ENCODE results near the gene FOXO1. TPM values are rescaled to one million over a fixed set of nuclear protein-coding genes. Genes with fewer than 3 reads are reported as not detected.
A peak's percentile ranks its signal among the peaks of the same experiment; 100 is the strongest.

FOXO1 gene
- total and polyA plus RNA-seq, 2 of the 13 experiments (the other 11 are each of a cell fraction or from before 2014, with no cell fraction given) = 8.1 to 13.1 TPM

DNA sequence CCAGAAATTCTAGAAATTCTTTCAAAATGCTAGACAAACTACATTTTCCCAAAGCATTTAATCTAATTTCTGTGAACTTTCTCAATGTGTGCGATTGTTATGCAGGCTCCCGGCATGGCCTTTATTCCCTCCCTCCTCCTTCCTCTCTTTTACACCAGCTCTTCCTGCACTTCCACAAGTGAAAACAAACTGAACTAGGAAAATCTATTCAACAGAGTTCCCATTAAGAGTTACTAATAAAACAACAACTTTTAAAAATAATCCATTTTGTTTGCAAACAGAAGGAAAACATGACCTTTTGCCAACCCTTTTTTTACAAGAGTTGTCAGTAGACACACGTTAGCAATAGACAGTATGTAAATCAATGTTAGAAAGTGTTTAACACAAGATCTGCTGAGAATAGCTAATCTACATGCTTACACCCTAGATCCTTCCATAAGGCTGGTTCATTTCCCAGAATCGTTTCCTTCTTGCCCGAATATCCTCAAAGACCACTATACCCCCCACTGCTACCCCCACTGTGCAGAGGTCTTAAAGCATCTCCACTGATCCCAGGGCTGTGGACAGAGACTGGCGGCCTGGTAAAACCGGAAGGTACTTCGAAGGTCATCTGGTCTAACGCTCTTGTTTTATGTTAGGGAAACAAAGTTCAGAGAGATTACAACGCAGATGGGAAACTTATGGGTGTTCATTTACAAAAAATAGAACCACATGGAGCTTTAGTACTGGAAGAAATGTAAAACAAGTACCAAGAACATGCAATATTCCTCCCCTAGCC lies 98.0 kb downstream of the FOXO1 start (continued):
- TF ChIP-seq, protein P1, sequence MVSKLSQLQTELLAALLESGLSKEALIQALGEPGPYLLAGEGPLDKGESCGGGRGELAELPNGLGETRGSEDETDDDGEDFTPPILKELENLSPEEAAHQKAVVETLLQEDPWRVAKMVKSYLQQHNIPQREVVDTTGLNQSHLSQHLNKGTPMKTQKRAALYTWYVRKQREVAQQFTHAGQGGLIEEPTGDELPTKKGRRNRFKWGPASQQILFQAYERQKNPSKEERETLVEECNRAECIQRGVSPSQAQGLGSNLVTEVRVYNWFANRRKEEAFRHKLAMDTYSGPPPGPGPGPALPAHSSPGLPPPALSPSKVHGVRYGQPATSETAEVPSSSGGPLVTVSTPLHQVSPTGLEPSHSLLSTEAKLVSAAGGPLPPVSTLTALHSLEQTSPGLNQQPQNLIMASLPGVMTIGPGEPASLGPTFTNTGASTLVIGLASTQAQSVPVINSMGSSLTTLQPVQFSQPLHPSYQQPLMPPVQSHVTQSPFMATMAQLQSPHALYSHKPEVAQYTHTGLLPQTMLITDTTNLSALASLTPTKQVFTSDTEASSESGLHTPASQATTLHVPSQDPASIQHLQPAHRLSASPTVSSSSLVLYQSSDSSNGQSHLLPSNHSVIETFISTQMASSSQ (IDR thresholded peaks at IDR 0.05; ENCODE audit: low read depth) = 0 out of 2 replicates have a peak, but pooled peaks have one; percentile 9
- TF ChIP-seq, protein P1 (CRISPR knock-in tag; IDR thresholded peaks at IDR 0.05; ENCODE audit: borderline replicate concordance) = no peak
- TF ChIP-seq, protein P2, sequence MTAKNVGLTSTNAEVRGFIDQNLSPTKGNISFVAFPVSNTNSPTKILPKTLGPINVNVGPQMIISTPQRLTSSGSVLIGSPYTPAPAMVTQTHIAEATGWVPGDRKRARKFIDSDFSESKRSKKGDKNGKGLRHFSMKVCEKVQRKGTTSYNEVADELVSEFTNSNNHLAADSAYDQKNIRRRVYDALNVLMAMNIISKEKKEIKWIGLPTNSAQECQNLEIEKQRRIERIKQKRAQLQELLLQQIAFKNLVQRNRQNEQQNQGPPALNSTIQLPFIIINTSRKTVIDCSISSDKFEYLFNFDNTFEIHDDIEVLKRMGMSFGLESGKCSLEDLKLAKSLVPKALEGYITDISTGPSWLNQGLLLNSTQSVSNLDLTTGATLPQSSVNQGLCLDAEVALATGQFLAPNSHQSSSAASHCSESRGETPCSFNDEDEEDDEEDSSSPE (CRISPR knock-in tag; IDR thresholded peaks at IDR 0.05) = no peak
- no peak for TF ChIP-seq LCORL (IDR thresholded peaks at IDR 0.05)
- 0 out of 2 replicates have a peak, but pooled peaks have one; percentile 25 for TF ChIP-seq LCORL (CRISPR knock-in tag; IDR thresholded peaks at IDR 0.05)
- TF ChIP-seq ZNF761 (CRISPR knock-in tag; conservative IDR thresholded peaks at IDR 0.05) = no peak
- no peak for TF ChIP-seq KLF15 (CRISPR knock-in tag; IDR thresholded peaks at IDR 0.05; ENCODE audit: borderline replicate concordance)
- peak; percentile 60; the same call in 1 of the 2 replicates for TF ChIP-seq HDAC1 (CRISPR knock-in tag; IDR thresholded peaks at IDR 0.05)
- peak; percentile 43 for TF ChIP-seq ASH2L (IDR thresholded peaks at IDR 0.05; ENCODE audit: insufficient read length, low read depth, low read length)
- TF ChIP-seq, protein P3, sequence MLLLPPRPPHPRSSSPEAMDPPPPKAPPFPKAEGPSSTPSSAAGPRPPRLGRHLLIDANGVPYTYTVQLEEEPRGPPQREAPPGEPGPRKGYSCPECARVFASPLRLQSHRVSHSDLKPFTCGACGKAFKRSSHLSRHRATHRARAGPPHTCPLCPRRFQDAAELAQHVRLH (CRISPR knock-in tag; IDR thresholded peaks at IDR 0.05; ENCODE audit: borderline replicate concordance, low read depth) = no peak
- TF ChIP-seq, protein P4, sequence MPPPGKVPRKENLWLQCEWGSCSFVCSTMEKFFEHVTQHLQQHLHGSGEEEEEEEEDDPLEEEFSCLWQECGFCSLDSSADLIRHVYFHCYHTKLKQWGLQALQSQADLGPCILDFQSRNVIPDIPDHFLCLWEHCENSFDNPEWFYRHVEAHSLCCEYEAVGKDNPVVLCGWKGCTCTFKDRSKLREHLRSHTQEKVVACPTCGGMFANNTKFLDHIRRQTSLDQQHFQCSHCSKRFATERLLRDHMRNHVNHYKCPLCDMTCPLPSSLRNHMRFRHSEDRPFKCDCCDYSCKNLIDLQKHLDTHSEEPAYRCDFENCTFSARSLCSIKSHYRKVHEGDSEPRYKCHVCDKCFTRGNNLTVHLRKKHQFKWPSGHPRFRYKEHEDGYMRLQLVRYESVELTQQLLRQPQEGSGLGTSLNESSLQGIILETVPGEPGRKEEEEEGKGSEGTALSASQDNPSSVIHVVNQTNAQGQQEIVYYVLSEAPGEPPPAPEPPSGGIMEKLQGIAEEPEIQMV (CRISPR knock-in tag; IDR thresholded peaks at IDR 0.05; ENCODE audit: low read depth) = no peak
- no peak for TF ChIP-seq ZFYVE20 (CRISPR knock-in tag; IDR thresholded peaks at IDR 0.05; ENCODE audit: borderline replicate concordance, low read depth)
- TF ChIP-seq ATF7 (IDR thresholded peaks at IDR 0.05) = no peak
- TF ChIP-seq ATF7 (CRISPR knock-in tag; IDR thresholded peaks at IDR 0.05) = no peak
- TF ChIP-seq RFX3 (CRISPR knock-in tag; IDR thresholded peaks at IDR 0.05) = no peak
- no peak for TF ChIP-seq RFX5 (IDR thresholded peaks at IDR 0.05; ENCODE audit: low read depth, low read length)
- TF ChIP-seq CREM (IDR thresholded peaks at IDR 0.05) = peak; percentile 51
- no peak for TF ChIP-seq CREM (CRISPR knock-in tag; IDR thresholded peaks at IDR 0.05)
- no peak for TF ChIP-seq ZNF205 (CRISPR knock-in tag; IDR thresholded peaks at IDR 0.05)
- TF ChIP-seq ZNF431 (CRISPR knock-in tag; IDR thresholded peaks at IDR 0.05; ENCODE audit: borderline replicate concordance, low read depth) = no peak
- no peak for TF ChIP-seq MTF1 (CRISPR knock-in tag; IDR thresholded peaks at IDR 0.05)
- no peak for TF ChIP-seq ZNF430 (CRISPR knock-in tag; IDR thresholded peaks at IDR 0.05)
- TF ChIP-seq GLI4 (CRISPR knock-in tag; IDR thresholded peaks at IDR 0.05; ENCODE audit: borderline replicate concordance) = no peak
- TF ChIP-seq PAX8 (CRISPR knock-in tag; IDR thresholded peaks at IDR 0.05; ENCODE audit: borderline replicate concordance) = no peak
- peak; percentile 1; the same call in 1 of the 2 replicates for TF ChIP-seq ZFY (CRISPR knock-in tag; IDR thresholded peaks at IDR 0.05)
